Muscle layer of colon (tissue), 2 donors: ENCODE data around the gene PARP12.

Experiments
- H3K27ac ChIP-seq: one replicate; pipeline ENCODE4 v1.7.0; 2013; ENCODE audit warnings: low read depth, mild to moderate bottlenecking, low read length, moderate library complexity
- H3K27me3 ChIP-seq, 2 donors: one replicate each; pipeline ENCODE4 v1.7.0; 2013; ENCODE audit warnings: low read length in 2 of 2, mild to moderate bottlenecking in 2 of 2; ENCODE audit not compliant: insufficient read depth in 2 of 2, control insufficient read depth in 1 of 2
- H3K36me3 ChIP-seq: one replicate; pipeline ENCODE4 v1.7.0; 2013; ENCODE audit warnings: mild to moderate bottlenecking, low read length; ENCODE audit not compliant: insufficient read depth
- H3K4me1 ChIP-seq: one replicate; pipeline ENCODE4 v1.7.0; 2013; ENCODE audit warnings: mild to moderate bottlenecking, low read length; ENCODE audit not compliant: insufficient read depth
- H3K4me3 ChIP-seq, 2 donors: one replicate each; pipeline ENCODE4 v1.7.0; 2013; ENCODE audit warnings: low read length in 2 of 2, low read depth in 1 of 2, mild to moderate bottlenecking in 1 of 2, moderate library complexity in 1 of 2
- H3K9ac ChIP-seq: one replicate; pipeline ENCODE4 v1.7.0; 2013; ENCODE audit warnings: low read length
- H3K9me3 ChIP-seq: one replicate; pipeline ENCODE4 v1.7.0; 2013; ENCODE audit warnings: mild to moderate bottlenecking, low read length
- donor health status: abdominal sarcoma.
- donor health status: Adenocarcinoma of cecum.

Gene PARP12

GRCh38 chr7:139987691-139988516, 74.8 kb downstream of the PARP12 start:
- Histone ChIP-seq H3K4me3 (no peak overlapping the region), H3K4me1 (no peaks in the 10 kb centered on the region), H3K9me3 (no peaks in the 10 kb centered on the region), H3K27ac (no peak overlapping the region), H3K27me3 (peaks cover 0 to 5% of the 10 kb centered on the region in 2 donors), H3K9ac (no peak overlapping the region), H3K36me3 (no peaks in the 10 kb centered on the region)

GRCh38 chr7:139985811-139986210, 76.9 kb downstream of the PARP12 start:
- H3K9ac ChIP-seq = no peak overlapping the region
- no peak overlapping the region for H3K4me3 ChIP-seq
- H3K4me1 ChIP-seq = no peaks in the 10 kb centered on the region
- H3K36me3 ChIP-seq = no peaks in the 10 kb centered on the region
- peaks cover 0 to 5% of the 10 kb centered on the region in 2 donors for H3K27me3 ChIP-seq
- H3K9me3 ChIP-seq = no peaks in the 10 kb centered on the region
- no peak overlapping the region for H3K27ac ChIP-seq

- H3K4me3 ChIP-seq = no peak overlapping the region
- no peak overlapping the region for H3K9ac ChIP-seq
- peaks cover 0 to 5% of the 10 kb centered on the region in 2 donors for H3K27me3 ChIP-seq
- H3K4me1 ChIP-seq = no peaks in the 10 kb centered on the region
- no peaks in the 10 kb centered on the region for H3K9me3 ChIP-seq
- H3K27ac ChIP-seq = no peak overlapping the region
- H3K36me3 ChIP-seq = no peaks in the 10 kb centered on the region
Observed at GRCh38 chr7:139984642-139985539, 77.9 kb downstream of the PARP12 start.

- H3K27ac ChIP-seq = no peak overlapping the region
- no peaks in the 10 kb centered on the region for H3K9me3 ChIP-seq
- no peak overlapping the region for H3K9ac ChIP-seq
- peaks cover 0 to 5% of the 10 kb centered on the region in 2 donors for H3K27me3 ChIP-seq
- no peaks in the 10 kb centered on the region for H3K4me1 ChIP-seq
- no peaks in the 10 kb centered on the region for H3K36me3 ChIP-seq
- no peak overlapping the region for H3K4me3 ChIP-seq
Observed at GRCh38 chr7:139982927-139983920, 79.5 kb downstream of the PARP12 start.

DNA sequence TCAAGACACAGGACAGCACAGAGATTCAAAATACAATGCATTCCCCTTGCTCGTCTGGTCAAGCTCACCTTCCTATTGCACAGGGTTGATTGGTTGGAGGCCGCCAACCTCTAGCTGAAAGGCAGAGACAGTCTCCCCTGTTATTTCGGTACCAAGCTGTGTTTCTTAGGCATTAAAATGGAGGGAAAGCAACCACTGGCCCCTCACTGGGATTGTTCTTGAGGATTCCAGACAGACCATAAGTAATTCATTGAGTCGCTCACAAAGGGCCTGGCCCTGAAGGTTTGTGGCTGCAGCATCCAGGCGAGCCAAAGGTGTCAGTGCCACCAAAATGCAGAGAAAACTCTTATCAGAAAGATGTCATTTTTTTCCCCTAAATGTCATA, 81.2 kb downstream of the PARP12 start:
- Histone ChIP-seq H3K9me3 (no peaks in the 10 kb centered on the region), H3K4me3 (no peak overlapping the region), H3K9ac (no peak overlapping the region), H3K27me3 (peaks cover 0 to 5% of the 10 kb centered on the region in 2 donors), H3K4me1 (no peaks in the 10 kb centered on the region), H3K27ac (no peak overlapping the region), H3K36me3 (no peaks in the 10 kb centered on the region)

GRCh38 chr7:139976838-139977656, 85.7 kb downstream of the PARP12 start:
- Histone ChIP-seq H3K36me3 (no peaks in the 10 kb centered on the region), H3K4me1 (no peaks in the 10 kb centered on the region), H3K27me3 (no peaks in the 10 kb centered on the region), H3K9me3 (no peaks in the 10 kb centered on the region), H3K27ac (no peak overlapping the region), H3K9ac (no peak overlapping the region), H3K4me3 (no peak overlapping the region)

DNA sequence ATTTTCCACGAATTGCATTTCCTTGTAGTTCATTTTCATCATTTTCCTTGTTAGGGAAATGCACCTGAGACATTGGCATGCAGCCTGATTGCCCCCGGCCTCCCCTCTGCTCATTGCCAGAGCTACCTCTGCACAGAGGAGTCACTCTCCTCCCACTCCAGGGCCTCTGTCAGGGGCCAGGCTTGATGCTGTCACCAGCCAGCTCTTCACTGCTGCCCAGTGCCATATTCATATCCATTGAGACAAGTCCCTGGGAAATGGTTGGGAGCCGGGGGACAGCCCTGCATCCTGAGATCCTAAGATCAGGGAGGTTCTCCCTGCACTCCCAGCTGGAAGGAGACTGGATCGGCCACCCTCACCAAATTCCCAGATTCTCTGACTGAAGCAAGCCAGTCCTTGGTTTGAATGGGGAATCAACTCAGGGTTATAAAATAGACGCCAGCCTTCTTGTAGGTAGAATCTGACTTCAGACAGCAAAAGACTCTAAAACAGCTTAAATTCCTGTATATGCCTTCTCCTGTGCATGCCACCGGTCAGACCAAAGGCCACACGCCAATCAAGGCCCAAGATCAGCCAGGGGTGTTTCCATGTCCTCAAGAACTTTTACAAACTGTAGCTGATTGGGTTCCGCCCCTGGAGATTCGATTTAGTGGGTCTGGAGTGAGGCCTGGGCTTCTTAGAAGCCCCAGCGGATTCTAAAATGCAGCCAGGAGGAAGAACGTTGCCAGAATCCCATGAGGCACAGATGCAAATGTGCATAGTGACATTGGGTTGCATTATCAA, 86.5 kb downstream of the PARP12 start:
- H3K9me3 ChIP-seq = no peaks in the 10 kb centered on the region
- no peaks in the 10 kb centered on the region for H3K27me3 ChIP-seq
- H3K4me1 ChIP-seq = no peaks in the 10 kb centered on the region
- H3K27ac ChIP-seq = no peak overlapping the region
- H3K9ac ChIP-seq = no peak overlapping the region
- H3K4me3 ChIP-seq = no peak overlapping the region
- H3K36me3 ChIP-seq = no peaks in the 10 kb centered on the region

- Histone ChIP-seq H3K4me1 (no peaks in the 10 kb centered on the region), H3K4me3 (no peak overlapping the region), H3K36me3 (no peaks in the 10 kb centered on the region), H3K27me3 (no peaks in the 10 kb centered on the region), H3K27ac (no peak overlapping the region), H3K9ac (no peak overlapping the region), H3K9me3 (no peaks in the 10 kb centered on the region)
Observed at GRCh38 chr7:139974179-139974811, 88.5 kb downstream of the PARP12 start.
